Adrenal gland (tissue), 5 donors: ENCODE data around the gene CHAC1.

Experiments used
- POLR2A ChIP-seq, 2 donors: fragments of 450-650 bp; IDR thresholded peaks; one replicate each; pipeline ENCODE4 v1.6.1; 2017; ENCODE audit warnings: antibody characterized with exemption in 2 of 2, mild to moderate bottlenecking in 2 of 2, moderate library complexity in 1 of 2
- TF ChIP-seq, protein P1 (sequence below), 6 experiments: fragments of 450-650 bp in 4 of 6; fragments of 200-600 bp in 2 of 6; sonication (generic) in 1 of 6; IDR thresholded peaks; 1 replicate in 5 of 6; 2 replicates in 1 of 6; pipeline versions ENCODE4 v1.5.1 to v1.8.0; 2016 to 2021; ENCODE audit warnings: antibody characterized with exemption in 6 of 6, mild to moderate bottlenecking in 2 of 6, moderate library complexity in 1 of 6
- donor health status: DM: no; HTN: no; CAD: no.

DNA sequence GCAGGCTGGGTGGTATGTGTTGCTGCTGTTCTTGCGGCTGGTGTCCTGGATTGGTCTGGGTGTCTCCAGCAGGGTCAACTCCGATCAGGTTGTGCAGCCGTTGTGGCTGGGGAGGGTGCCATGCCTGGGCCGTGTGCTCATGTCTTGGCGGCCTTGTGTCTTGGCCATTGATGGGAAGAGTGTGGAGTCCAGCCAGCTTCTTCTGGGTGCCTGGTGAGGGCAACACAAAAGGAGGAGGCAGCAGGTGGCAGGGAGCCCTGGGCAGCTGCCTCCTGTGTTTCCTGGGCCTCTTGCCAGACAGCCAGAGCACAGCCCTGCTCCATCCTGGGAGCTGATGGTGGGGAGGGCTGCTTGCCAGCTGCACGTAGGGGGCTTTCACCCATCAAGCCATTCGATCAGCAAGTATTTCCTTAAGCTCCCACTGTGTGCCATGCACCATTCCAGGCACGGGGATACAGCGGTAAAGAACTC is 4.3 kb downstream of the CHAC1 start:
- TF ChIP-seq, protein P1, sequence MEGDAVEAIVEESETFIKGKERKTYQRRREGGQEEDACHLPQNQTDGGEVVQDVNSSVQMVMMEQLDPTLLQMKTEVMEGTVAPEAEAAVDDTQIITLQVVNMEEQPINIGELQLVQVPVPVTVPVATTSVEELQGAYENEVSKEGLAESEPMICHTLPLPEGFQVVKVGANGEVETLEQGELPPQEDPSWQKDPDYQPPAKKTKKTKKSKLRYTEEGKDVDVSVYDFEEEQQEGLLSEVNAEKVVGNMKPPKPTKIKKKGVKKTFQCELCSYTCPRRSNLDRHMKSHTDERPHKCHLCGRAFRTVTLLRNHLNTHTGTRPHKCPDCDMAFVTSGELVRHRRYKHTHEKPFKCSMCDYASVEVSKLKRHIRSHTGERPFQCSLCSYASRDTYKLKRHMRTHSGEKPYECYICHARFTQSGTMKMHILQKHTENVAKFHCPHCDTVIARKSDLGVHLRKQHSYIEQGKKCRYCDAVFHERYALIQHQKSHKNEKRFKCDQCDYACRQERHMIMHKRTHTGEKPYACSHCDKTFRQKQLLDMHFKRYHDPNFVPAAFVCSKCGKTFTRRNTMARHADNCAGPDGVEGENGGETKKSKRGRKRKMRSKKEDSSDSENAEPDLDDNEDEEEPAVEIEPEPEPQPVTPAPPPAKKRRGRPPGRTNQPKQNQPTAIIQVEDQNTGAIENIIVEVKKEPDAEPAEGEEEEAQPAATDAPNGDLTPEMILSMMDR (IDR thresholded peaks at IDR 0.05) = no peak
- no peak for TF ChIP-seq POLR2A (IDR thresholded peaks at IDR 0.05)
